DMS79 (cell line): Measurements from ENCODE around the gene NYAP1.
"Not testable (repeated sequence)": the region's sequence is repeated elsewhere in the genome, so short reads cannot be mapped to it uniquely, and the experiment has no call there.

Experiments used
- DNase-seq: peaks from one replicate; lab custom pipeline; 2025; lab: John Stamatoyannopoulos, UW

Gene NYAP1

GRCh38 chr7:100483722-100484672, at the start of gene NYAP1:
Gene NYAP1 (plus strand): TSS chr7:100483927. CDS start chr7:100485312, 1,385 bp downstream.
- no peak for DNase-seq

DNA sequence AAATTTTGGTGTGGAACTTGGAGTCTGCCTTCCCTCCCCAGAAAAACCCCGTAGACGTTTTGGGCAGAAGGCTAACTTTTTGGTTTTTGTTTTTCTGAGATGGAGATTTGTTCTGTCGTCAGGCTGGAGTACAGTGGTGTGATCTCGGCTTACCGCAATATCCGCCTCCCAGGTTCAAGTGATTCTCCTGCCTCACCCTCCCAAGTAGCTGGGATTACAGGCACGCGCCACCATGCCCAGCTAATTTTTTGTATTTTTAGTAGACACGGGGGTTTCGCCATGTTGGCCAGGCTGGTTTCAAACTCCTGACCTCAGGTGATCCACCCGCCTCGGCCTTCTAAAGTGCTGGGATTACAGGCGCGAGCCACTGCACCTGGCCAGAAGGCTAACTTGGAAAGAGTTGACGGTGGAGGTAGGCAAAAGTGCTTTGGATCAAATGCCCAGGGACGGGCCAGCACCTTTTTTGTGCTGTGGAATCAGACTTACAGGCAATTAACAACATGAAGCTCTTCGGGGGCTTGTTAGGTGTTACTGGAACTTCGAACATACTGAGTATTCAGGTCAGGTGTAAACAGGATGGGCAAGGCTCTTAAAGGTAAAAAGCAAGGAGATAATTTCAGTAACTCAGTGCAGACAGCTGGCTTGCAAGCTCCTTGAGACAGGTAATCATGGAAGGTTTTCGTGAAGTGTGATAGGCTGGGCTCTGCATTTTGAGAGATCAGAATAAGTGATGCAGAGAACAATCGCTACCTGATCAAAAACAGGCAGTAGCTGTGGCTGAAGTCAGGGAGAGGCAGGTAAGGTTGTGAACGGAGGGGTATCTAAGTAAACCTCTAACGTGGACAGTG, 49.2 kb upstream of the NYAP1 start:
- DNase-seq, result no peak

DNA sequence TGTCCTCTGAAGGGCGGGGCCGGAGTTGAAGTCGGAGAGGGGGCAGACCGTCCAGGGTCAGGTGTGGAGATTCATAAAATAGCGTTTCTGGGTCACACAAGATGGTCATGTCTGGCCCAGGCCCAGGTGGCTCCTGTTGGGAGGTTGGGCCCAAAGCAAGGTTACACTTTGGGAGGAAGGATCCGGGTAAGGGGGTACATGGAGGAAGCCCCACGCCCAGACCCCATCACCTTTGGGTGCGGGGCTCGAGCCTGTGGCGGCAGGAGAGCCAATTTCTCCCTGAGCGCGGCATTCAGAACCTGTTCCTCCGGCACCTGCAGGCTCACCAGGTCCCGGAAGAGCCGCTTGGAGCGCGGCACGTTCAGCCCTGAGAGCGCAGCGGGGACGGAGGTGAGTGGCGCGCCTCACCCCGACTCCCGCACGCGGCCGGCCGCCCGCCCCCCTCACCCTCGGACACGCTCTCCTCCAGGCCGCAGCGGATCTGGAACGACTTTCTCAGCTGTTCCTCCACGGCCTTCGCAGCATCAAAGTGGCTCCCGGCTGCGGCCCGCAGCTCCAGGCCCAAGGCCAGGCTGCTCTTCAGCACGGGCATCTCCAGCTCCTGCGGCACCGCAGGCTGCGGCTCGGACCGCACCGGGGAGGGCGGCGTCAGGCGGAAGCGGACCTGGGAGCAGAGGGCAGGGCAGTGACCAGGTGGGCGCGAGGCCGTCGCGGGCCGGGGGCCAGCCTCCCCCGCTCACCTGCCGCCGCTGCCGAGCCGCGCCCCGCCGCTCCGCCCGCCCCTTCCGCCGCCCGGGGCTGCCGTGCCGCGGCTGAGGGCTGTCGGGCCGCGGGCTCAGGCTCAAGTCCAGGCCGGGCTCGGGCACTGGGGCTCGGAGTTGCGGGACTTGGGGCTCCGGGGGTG, 48.1 kb upstream of the NYAP1 start:
- no peak for DNase-seq

- no peak for DNase-seq
Observed at GRCh38 chr7:100437150-100438100, 46.3 kb upstream of the NYAP1 start.

DNA sequence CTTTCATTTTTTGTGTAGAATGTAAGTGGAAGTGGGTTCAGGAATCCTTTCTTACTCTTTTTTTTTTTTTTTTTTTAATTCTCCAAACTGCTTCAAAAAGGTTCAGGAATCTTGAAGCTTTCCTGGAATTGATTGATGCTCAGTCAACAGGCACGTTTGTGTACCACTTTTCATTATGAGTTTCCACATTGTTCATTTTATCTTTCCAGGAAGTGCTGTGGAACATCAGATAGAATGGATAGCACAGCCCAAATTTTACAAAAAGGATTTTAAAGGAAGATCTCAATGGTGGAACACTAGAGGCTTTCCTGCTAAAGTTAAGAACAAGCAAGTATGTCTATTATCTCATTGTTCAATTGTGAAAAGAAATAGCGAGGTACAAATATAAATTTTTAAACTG, 45.6 kb upstream of the NYAP1 start:
- DNase-seq, result no peak

DNA sequence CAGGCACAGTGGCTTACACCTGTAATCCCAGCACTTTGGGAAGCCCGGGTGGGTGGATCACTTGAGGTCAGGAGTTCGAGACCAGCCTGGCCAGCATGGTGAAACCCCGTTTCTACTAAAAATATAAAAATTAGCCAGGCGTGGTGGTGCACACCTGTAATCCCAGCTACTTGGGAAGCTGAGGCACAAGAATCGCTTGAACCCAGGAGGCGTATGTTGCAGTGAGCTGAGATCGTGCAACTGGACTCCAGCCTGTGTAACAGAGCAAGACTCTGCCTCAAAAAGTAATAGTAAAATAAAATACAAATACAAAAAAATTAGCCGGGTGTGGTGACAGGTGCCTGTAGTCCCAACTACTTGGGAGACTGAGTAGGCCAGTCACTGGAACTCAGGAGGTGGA, 45.0 kb upstream of the NYAP1 start:
- DNase-seq, result not testable (repeated sequence)

DNA sequence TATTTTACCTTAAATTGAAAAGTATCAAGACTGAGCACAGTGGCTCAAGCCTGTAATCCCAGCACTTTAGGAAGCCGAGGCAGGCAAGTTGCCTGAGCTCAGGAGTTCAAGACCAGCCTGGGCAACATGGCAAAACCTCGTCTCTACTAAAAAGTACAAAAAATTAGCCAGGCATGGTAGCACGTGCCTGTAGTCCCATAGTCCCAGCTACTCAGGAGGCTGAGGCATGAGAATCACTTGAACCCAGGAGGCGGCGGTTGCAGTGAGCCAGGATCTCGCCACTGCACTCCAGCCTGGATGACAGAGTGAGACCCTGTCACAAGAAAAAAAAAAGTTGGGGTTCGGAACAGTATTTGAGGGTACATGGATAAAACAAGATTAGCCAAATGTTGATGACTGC, 44.5 kb upstream of the NYAP1 start:
- not testable (repeated sequence) for DNase-seq

DNA sequence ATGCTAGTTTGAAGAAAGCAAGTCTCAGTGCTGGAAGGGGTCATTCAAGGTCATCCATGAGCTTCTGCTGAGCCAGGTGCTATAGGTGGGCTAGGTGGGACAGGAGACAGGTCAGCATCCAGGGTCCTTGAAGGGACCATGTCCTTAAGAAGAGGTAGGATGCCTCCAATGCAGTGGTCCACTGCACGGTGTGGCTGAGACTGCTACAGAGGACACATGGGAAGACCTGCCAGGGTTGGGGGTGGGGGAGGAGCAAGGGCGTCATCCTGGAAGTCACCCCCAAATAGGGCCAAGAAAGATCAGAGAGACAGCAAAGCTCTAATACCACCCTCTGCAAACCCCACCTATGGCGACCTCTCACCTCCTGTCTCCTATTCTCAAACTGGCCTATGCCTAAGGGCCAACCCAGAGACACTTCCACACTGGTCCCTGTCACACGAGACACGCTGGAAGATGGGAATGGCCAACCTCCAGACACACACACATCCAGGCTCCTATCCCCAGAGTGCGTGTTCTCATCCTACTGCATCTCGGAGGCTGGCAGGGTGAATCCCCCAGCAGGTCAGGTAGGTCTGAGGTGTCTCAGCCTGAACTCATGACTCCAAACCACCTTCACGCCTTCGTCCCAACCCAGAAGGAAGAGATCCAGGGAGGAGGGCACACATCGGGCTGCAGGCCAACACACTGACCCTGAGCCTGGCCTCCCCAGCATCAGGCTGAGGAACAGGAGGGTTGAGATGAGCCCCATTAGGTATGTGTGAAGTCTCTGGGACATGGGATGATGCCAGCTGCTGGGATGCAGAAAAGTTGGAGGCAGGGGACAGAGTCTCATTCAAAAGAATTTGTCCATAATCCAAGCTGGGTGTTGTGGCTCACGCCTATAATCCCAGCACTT, 41.8 kb upstream of the NYAP1 start:
- no peak for DNase-seq

DNA sequence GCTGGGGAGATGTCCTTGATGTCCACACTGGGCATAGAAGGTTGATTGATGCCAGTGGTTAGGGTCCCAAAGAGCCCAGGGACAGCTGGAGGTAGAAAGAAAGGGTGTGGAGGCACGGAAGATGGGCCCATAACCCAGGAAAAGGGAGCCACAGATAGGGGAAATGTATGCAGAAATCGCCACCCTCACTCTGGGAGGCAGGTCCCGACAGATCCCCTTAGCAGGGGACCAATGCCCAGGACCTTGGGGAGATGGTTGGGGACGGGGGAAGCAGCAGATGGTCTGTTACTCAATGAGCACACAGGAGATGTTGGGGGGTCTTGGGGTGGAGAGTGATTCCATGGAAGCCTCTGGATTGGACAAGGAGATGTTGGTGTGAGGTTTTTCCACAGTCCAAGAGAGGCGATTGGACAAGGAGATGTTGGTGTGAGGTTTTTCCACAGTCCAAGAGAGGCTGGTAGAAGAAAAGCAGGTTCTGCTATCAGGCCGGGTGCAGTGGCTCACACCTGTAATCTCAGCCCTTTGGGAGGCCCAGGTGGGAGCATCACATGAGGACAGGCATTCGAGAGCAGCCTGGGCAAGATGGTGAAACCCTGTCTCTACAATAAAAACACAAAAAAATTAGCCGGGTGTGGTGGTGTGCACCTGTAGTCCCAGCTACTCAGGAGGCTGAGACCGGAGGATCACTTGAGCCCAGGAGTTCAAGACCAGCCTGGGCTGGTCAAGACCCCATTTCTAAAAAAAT, 40.5 kb upstream of the NYAP1 start:
- DNase-seq, result no peak

DNA sequence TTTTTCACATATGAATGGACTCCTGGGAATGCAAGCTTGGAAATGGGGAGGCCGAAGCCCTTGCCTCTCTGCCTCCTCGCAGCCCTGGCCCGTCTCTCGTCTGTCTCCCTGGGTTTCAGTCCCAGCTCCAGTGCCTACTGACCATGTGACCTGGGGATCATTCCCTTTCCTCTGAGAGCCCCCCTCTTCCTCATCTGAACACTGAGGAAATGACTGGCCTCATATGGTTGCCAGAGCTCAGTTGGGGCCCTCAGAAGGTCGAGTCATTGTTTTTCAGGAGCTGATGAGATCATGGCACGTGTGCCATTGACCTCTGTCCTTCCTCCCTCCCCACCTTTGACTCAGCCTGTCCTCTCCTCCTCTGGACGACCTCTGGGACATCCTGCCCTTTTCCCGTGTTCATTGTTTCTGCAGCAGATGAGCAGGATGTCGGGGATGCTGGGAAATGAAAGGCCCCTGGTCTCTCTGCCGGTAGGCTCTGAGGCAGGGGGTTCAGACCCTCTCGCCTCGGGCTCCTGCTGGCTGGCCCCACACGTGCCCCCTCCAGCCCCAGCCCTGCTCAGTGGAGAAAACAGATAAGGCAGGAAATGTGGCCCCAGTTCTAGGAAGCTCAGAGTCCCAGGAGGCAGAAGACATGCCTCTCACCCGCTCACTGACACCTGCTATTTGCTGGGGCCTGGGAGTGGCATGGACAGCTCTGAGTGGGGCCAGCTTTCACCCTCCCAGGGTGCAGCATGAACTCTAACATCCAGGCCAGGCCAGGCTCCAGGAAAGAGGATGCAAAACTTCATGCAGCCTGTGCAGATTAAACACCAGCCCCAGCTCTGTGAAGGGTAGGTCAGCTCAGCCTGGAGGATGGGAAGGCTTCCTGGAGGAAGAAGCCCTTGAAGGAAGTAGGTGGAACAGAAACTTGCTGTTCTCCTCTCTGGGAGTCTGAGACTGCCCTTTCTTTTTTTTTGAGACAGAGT, 39.1 kb upstream of the NYAP1 start:
- no peak for DNase-seq

DNA sequence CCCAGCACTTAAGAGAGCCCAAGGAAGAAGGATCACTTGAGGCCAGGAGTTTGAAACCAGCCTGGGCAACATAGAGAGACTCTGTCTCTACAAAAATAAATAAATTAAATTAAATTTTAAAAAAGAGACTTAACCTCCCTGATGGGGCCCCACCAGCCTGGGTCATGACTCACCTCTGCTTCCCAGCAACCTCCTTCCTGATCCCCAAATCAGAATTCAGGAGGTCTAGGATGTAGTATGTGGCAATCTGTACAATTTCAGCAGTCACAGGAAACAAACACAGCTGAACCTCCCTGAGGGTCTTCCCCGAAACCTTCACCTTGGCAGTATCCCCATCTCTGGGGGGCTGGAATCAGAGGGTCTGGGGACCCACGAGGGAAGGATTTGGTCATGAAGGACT, 37.7 kb upstream of the NYAP1 start:
- no peak for DNase-seq

DNA sequence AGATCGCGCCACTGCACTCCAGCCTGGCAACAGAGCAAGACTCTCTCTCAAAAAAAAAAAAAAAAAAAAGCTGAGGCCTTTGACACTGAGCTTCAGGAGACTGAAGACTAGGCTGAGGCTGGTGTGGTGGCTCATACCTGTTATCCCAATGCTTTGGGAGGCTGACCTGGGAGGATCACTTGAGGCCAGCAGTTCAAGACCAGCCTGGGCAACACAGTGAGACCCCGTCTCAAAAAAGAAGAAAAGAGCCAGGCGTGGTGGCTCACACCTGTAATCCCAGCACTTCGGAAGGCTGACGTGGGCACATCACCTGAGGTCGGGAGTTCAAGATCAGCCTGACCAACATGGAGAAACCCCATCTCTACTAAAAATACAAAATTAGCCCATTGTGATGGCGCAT, 36.4 kb upstream of the NYAP1 start:
- DNase-seq, result not testable (repeated sequence)

GRCh38 chr7:100449190-100449795, 34.4 kb upstream of the NYAP1 start:
- no peak for DNase-seq

- no peak for DNase-seq
Observed at GRCh38 chr7:100452513-100452912, 31.2 kb upstream of the NYAP1 start.

DNA sequence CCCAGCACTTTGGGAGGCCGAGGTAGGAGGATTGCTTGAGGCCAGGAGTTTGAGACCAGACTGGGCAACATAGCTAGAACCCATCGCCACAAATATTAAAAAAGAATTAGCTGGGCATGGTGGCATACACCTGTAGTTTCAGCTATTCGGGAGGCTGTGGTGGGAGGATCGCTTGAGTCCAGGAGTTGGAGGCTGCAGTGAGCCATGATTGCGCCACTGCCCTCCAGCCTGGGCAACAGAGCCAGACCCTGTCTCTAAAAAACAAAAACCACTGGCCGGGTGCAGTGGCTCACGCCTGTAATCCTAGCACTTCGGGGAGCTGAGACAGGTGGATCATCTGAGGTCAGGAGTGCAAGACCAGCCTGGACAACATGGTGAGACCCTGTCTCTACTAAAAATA, 29.9 kb upstream of the NYAP1 start:
- not testable (repeated sequence) for DNase-seq

DNA sequence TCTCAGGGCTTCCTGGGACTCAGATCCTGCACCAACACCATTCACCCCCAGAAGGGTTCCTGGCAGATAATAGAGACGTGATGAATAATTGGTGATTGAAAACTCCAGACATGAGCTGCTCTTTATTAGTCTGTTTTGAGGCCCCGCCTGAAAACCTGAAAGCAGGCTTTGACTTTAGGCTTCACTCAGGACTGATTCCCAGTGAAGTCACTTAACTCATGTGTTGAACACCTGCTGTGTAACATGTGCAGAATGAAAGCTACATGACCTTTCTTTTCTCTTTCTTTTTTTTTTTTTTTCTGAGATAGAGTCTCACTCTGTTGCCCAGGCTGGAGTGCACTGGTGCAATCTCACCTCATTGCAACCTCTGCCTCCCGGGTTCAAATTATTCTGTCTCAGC, 28.5 kb upstream of the NYAP1 start:
- no peak for DNase-seq

GRCh38 chr7:100456562-100456961, 27.2 kb upstream of the NYAP1 start:
- DNase-seq, result no peak
